Measurements from ENCODE around the gene CYP3A7. TPM values are rescaled to one million over a fixed set of nuclear protein-coding genes. Genes with fewer than 3 reads are reported as not detected.
"Not testable (repeated sequence)": the region's sequence is repeated elsewhere in the genome, so short reads cannot be mapped to it uniquely, and the experiment has no call there.

The CYP3A7 gene
- total and polyA plus RNA-seq, 12 donors, result not detected

GRCh38 chr7:99709260-99709659 lies 25.7 kb downstream of the CYP3A7 start:
- no peak for DNase-seq
- H3K36me3 ChIP-seq, result peaks cover 0 to 34% (median 0%) of the 10 kb centered on the region in 9 donors
- 89 to 96% methylated on average over 2 of the region's 2 CpGs for WGBS, 2 donors
- intact Hi-C loops (cut with DNase I), result no loop called here
- TF ChIP-seq CTCF (IDR thresholded peaks at IDR 0.05), result no peak
- H3K27ac ChIP-seq, result no peak overlapping the region
- ATAC-seq, result no peak
- peaks cover 0 to 40% (median 17%) of the 10 kb centered on the region in 11 donors for H3K9me3 ChIP-seq
- no peaks in the 10 kb centered on the region for H3K4me1 ChIP-seq
- no peaks in the 10 kb centered on the region for H3K27me3 ChIP-seq
- H3K4me3 ChIP-seq, result no peak overlapping the region

GRCh38 chr7:99707096-99707495 lies 27.9 kb downstream of the CYP3A7 start:
- Histone ChIP-seq H3K36me3 (peaks cover 0 to 34% (median 0%) of the 10 kb centered on the region in 9 donors), H3K4me3 (no peak overlapping the region), H3K27ac (no peak overlapping the region), H3K4me1 (no peaks in the 10 kb centered on the region), H3K9me3 (peaks cover 0 to 46% (median 17%) of the 10 kb centered on the region in 11 donors), H3K27me3 (no peaks in the 10 kb centered on the region)
- 53 to 56% methylated on average over 1 of the region's 1 CpG for WGBS, 2 donors
- TF ChIP-seq CTCF (IDR thresholded peaks at IDR 0.05), result no peak
- no peak for DNase-seq
- no peak for ATAC-seq
- intact Hi-C loops (cut with DNase I), result no loop called here

- H3K4me1 ChIP-seq, result no peaks in the 10 kb centered on the region
- intact Hi-C loops (cut with DNase I), result loop anchor here in 1 of 10 donors (5.0 kb wide), 1 partner anchor 1262 kb away; no protein-coding TSS in a partner anchor
- peaks cover 0 to 16% (median 0%) of the 10 kb centered on the region in 11 donors for H3K9me3 ChIP-seq
- no peak overlapping the region for H3K27ac ChIP-seq
- no peak for DNase-seq
- TF ChIP-seq CTCF (IDR thresholded peaks at IDR 0.05), result no peak
- 60 to 61% methylated on average over 5 of the region's 5 CpGs for WGBS, 2 donors
- H3K36me3 ChIP-seq, result no peaks in the 10 kb centered on the region
- no peak overlapping the region for H3K4me3 ChIP-seq
- no peaks in the 10 kb centered on the region for H3K27me3 ChIP-seq
- no peak for ATAC-seq
These were observed 35.0 kb downstream of the CYP3A7 start for GRCh38 chr7:99699946-99700345.

- intact Hi-C loops (cut with DNase I); H3K36me3 ChIP-seq; H3K27me3 ChIP-seq; H3K4me3 ChIP-seq; H3K27ac ChIP-seq; DNase-seq; H3K4me1 ChIP-seq: not testable (repeated sequence)
- 34 to 51% methylated on average over 6 of the region's 6 CpGs for WGBS, 2 donors
- peaks cover 0 to 12% (median 0%) of the 10 kb centered on the region in 11 donors for H3K9me3 ChIP-seq
- ATAC-seq, result peak in 2 of 8 donors; percentile 37 to 38
These were observed 35.9 kb downstream of the CYP3A7 start for GRCh38 chr7:99698867-99699730.

GRCh38 chr7:99694912-99695304 lies 40.1 kb downstream of the CYP3A7 start:
- intact Hi-C loops (cut with DNase I), result no loop called here
- H3K4me1 ChIP-seq, result no peaks in the 10 kb centered on the region
- H3K27me3 ChIP-seq, result no peaks in the 10 kb centered on the region
- no peaks in the 10 kb centered on the region for H3K36me3 ChIP-seq
- 88 to 89% methylated on average over 1 of the region's 1 CpG for WGBS, 2 donors
- no peak overlapping the region for H3K4me3 ChIP-seq
- no peak for TF ChIP-seq CTCF (IDR thresholded peaks at IDR 0.05)
- H3K9me3 ChIP-seq, result peaks cover 0 to 14% (median 3%) of the 10 kb centered on the region in 11 donors
- H3K27ac ChIP-seq, result no peak overlapping the region
- ATAC-seq, result no peak
- no peak for DNase-seq

All from heart right ventricle (tissue), 16 donors.